GM06990 (cell line): ENCODE measurements around the gene ZFP69B.
"Not testable (repeated sequence)": the region's sequence is repeated elsewhere in the genome, so short reads cannot be mapped to it uniquely, and the experiment has no call there.

ENCODE experiments used
- DNase-seq: peaks from one replicate; pipeline ENCODE4 v3.0.0-alpha.2; 2011; ENCODE audit not compliant: insufficient read length; ENCODE audit errors: extremely low read depth
- H3K27me3 ChIP-seq: replicated peaks from 2 replicates; pipeline ENCODE4 v1.6.0; 2011; ENCODE audit warnings: low read length; ENCODE audit not compliant: control insufficient read depth, insufficient read depth
- H3K36me3 ChIP-seq: 2 replicates; pipeline ENCODE4 v1.5.1; 2011; ENCODE audit warnings: low read length; ENCODE audit not compliant: control insufficient read depth, insufficient read depth
- H3K4me3 ChIP-seq: replicated peaks from 2 replicates; pipeline ENCODE4 v1.5.1; 2011; ENCODE audit warnings: low read depth, mild to moderate bottlenecking, control low read depth, low read length
- TF ChIP-seq, protein P1 (sequence below): IDR thresholded peaks from 2 replicates; pipeline ENCODE4 v1.5.1; 2011; ENCODE audit warnings: low read length, control low read depth, mild to moderate bottlenecking, inconsistent platforms; ENCODE audit not compliant: insufficient read depth, poor library complexity, severe bottlenecking

Gene ZFP69B

GRCh38 chr1:40478276-40478675 is 28.0 kb downstream of the ZFP69B start:
- Histone ChIP-seq H3K4me3 (peak overlapping the region; percentile 84), H3K36me3 (0 out of 2 replicates have a peak, but pooled peaks cover 2% of the 10 kb centered on the region), H3K27me3 (no peaks in the 10 kb centered on the region)
- DNase-seq: no peak
- TF ChIP-seq, protein P1, sequence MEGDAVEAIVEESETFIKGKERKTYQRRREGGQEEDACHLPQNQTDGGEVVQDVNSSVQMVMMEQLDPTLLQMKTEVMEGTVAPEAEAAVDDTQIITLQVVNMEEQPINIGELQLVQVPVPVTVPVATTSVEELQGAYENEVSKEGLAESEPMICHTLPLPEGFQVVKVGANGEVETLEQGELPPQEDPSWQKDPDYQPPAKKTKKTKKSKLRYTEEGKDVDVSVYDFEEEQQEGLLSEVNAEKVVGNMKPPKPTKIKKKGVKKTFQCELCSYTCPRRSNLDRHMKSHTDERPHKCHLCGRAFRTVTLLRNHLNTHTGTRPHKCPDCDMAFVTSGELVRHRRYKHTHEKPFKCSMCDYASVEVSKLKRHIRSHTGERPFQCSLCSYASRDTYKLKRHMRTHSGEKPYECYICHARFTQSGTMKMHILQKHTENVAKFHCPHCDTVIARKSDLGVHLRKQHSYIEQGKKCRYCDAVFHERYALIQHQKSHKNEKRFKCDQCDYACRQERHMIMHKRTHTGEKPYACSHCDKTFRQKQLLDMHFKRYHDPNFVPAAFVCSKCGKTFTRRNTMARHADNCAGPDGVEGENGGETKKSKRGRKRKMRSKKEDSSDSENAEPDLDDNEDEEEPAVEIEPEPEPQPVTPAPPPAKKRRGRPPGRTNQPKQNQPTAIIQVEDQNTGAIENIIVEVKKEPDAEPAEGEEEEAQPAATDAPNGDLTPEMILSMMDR: no peak

GRCh38 chr1:40479156-40479555 is 28.9 kb downstream of the ZFP69B start:
- H3K4me3 ChIP-seq: no peak overlapping the region
- no peak for DNase-seq
- no peaks in the 10 kb centered on the region for H3K27me3 ChIP-seq
- TF ChIP-seq, protein P1: no peak
- H3K36me3 ChIP-seq: peaks cover 2% of the 10 kb centered on the region; the same call in 1 of the 2 replicates

DNA sequence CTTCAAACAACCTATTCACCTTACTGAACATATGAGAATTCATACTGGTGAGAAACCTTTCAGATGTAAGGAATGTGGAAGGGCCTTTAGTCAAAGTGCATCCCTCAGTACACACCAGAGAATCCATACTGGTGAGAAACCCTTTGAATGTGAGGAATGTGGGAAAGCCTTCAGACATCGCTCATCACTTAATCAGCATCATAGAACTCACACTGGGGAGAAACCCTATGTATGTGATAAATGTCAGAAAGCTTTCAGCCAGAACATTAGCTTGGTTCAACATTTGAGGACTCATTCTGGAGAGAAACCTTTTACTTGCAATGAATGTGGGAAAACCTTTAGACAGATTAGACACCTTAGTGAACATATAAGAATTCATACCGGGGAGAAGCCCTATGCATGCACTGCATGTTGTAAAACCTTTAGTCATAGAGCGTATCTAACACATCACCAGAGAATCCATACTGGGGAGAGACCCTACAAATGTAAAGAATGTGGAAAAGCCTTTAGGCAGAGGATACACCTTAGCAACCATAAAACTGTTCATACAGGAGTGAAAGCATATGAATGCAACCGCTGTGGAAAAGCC is 45.1 kb downstream of the ZFP69B start:
- DNase-seq: no peak
- Histone ChIP-seq H3K4me3 (no peak overlapping the region), H3K27me3 (no peaks in the 10 kb centered on the region), H3K36me3 (peaks cover 2% of the 10 kb centered on the region)
- TF ChIP-seq, protein P1: no peak

DNA sequence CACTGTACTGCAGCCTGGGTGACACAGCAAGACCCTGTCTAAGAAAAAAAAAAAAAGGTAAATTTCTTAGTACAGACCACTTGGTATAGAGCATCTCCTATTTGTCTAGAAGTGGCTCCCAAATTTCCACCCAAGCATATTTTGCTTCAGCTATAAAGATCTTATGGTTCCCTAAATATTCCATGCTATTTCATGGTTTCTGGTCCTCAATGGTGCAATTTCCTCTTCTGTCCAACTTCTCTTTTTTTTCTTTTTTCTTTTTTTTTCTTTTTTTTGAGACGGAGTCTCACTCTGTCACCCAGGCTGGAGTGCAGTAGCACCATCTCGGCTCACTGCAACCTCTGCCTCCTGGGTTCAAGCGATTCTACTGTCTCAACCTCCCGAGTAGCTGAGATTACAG is 52.4 kb downstream of the ZFP69B start:
- not testable (repeated sequence) for DNase-seq, H3K27me3 ChIP-seq, H3K4me3 ChIP-seq, H3K36me3 ChIP-seq

GRCh38 chr1:40507973-40508372 is 57.7 kb downstream of the ZFP69B start:
- no peak for DNase-seq
- TF ChIP-seq, protein P1: no peak
- Histone ChIP-seq H3K27me3 (no peaks in the 10 kb centered on the region), H3K4me3 (peak overlapping the region; percentile 65), H3K36me3 (no peaks in the 10 kb centered on the region)

DNA sequence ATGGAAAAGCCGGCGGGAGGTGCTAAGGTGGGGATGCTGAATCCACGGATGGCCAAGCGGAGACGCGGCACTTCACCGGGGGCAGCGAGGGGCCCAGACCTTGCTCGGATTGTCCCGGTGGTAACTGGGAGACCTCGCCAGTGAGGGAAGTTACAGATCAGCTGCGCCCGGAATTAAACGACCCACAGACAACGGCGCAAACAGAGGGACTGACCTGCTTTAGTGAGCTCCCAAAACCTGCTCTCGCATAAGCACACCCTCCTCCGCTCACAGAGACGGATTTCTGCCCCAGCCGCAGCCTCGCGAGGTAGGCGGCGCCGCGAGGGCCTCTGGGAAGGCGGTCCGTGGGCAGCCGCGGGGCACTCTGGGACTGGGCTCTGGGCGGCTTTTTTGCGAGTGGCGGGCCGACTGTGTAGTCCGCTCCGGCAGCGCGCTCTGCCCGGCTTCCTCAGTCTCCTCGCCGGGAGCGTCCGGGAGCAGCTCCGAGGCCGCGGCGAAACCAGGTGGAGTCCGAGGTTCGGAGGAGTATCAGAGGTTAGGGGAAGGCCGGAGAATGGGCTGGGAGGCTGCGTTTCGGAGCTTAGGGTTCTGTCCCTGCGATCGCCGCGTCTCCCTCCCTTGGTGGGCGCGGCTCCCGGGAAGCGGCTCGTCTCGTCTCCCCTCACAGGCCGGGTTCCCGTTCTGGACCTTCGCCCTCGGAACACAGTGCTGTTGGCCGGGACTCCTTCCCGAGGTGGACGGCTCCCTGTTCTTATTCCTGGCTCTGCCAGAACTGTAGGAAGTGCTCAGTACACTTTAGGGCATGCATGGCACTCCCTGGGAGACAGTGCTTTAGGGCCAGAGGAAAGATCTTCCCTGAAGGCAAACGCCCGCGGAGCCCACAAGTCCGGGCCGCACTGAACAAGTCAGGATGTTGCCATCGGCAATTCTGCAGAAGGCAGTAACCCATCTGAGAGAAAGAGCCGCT is 58.4 kb downstream of the ZFP69B start, which contains the start of gene EXO5:
TSS of gene EXO5 (plus strand) at position 393 of the 967 bp plus-strand sequence. CDS start 5,778 bp downstream, outside the sequence.
- TF ChIP-seq, protein P1: no peak
- Histone ChIP-seq H3K36me3 (no peaks in the 10 kb centered on the region), H3K4me3 (peak within 1 kb of the TSS; percentile 65), H3K27me3 (no peaks in the 10 kb centered on the region)
- peak; percentile 89 for DNase-seq
